Measurements from ENCODE around the gene IFITM1. TPM values are rescaled to one million over a fixed set of nuclear protein-coding genes. Genes with fewer than 3 reads are reported as not detected.
A peak's percentile ranks its signal among the peaks of the same experiment; 100 is the strongest.

IFITM1 gene
- total and polyA plus RNA-seq, 9 of the 15 experiments (the other 6 are each of a cell fraction or from before 2014, with no cell fraction given): 691 to 5,579 (median 974) TPM

DNA sequence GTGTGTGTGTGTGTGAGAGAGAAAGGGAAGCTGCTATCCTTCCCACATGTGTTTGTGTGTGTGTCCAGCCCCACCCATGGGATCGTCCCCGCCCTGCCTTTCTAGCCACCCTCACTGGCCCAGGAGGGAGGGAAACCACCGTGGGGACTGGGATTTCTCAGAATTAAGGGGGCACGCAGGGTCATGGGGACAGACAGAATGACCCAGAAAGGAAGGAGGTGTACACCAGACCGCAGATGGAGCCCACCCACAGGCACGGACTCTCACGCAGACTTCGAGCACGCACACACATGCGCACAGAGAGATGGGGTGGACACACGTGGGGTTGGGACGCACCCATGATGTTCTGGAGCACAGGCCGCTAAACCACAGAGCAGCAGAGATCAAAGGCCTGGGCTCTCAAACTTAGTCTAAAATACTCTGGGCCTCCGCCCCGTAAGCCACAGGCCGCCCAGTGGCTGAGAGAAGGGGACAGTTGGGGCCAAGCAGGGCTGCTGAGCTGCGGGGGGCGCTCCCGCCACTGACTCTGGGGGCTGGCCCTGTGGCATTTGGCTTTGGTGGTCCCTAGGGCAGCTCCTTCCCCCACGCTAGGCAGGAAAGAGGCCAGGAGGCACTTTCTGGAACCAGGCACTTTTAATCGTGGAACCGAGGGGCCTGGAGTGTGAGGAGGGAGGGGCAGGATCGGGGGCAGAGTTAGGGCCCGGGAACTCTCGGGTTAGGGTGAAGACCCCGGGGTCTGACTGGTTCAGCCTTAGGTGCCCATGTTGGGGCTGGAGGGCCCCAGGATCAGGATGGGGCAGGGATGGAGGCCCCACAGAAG lies 16.0 kb upstream of the IFITM1 start (continued):
- TF ChIP-seq, protein P1, sequence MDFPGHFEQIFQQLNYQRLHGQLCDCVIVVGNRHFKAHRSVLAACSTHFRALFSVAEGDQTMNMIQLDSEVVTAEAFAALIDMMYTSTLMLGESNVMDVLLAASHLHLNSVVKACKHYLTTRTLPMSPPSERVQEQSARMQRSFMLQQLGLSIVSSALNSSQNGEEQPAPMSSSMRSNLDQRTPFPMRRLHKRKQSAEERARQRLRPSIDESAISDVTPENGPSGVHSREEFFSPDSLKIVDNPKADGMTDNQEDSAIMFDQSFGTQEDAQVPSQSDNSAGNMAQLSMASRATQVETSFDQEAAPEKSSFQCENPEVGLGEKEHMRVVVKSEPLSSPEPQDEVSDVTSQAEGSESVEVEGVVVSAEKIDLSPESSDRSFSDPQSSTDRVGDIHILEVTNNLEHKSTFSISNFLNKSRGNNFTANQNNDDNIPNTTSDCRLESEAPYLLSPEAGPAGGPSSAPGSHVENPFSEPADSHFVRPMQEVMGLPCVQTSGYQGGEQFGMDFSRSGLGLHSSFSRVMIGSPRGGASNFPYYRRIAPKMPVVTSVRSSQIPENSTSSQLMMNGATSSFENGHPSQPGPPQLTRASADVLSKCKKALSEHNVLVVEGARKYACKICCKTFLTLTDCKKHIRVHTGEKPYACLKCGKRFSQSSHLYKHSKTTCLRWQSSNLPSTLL (IDR thresholded peaks at IDR 0.05): no peak
- TF ChIP-seq, protein P2, sequence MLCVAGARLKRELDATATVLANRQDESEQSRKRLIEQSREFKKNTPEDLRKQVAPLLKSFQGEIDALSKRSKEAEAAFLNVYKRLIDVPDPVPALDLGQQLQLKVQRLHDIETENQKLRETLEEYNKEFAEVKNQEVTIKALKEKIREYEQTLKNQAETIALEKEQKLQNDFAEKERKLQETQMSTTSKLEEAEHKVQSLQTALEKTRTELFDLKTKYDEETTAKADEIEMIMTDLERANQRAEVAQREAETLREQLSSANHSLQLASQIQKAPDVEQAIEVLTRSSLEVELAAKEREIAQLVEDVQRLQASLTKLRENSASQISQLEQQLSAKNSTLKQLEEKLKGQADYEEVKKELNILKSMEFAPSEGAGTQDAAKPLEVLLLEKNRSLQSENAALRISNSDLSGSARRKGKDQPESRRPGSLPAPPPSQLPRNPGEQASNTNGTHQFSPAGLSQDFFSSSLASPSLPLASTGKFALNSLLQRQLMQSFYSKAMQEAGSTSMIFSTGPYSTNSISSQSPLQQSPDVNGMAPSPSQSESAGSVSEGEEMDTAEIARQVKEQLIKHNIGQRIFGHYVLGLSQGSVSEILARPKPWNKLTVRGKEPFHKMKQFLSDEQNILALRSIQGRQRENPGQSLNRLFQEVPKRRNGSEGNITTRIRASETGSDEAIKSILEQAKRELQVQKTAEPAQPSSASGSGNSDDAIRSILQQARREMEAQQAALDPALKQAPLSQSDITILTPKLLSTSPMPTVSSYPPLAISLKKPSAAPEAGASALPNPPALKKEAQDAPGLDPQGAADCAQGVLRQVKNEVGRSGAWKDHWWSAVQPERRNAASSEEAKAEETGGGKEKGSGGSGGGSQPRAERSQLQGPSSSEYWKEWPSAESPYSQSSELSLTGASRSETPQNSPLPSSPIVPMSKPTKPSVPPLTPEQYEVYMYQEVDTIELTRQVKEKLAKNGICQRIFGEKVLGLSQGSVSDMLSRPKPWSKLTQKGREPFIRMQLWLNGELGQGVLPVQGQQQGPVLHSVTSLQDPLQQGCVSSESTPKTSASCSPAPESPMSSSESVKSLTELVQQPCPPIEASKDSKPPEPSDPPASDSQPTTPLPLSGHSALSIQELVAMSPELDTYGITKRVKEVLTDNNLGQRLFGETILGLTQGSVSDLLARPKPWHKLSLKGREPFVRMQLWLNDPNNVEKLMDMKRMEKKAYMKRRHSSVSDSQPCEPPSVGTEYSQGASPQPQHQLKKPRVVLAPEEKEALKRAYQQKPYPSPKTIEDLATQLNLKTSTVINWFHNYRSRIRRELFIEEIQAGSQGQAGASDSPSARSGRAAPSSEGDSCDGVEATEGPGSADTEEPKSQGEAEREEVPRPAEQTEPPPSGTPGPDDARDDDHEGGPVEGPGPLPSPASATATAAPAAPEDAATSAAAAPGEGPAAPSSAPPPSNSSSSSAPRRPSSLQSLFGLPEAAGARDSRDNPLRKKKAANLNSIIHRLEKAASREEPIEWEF (CRISPR knock-in tag; IDR thresholded peaks at IDR 0.05): no peak
- no peak for TF ChIP-seq CBFA2T3 (IDR thresholded peaks at IDR 0.05)
- TF ChIP-seq, protein P3, sequence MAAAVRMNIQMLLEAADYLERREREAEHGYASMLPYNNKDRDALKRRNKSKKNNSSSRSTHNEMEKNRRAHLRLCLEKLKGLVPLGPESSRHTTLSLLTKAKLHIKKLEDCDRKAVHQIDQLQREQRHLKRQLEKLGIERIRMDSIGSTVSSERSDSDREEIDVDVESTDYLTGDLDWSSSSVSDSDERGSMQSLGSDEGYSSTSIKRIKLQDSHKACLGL (CRISPR knock-in tag; IDR thresholded peaks at IDR 0.05; ENCODE audit: borderline replicate concordance, poor library complexity, severe bottlenecking): no peak
- 0 out of 4 replicates have a peak, but pooled peaks of 1 of the 2 experiments have one; percentile 7 for TF ChIP-seq FOXK2 (conservative IDR thresholded peaks at IDR 0.05 in 1 of 2, IDR thresholded peaks at IDR 0.05 in 1 of 2; ENCODE audit: low read depth in 2 of 2)
- TF ChIP-seq, protein P4, sequence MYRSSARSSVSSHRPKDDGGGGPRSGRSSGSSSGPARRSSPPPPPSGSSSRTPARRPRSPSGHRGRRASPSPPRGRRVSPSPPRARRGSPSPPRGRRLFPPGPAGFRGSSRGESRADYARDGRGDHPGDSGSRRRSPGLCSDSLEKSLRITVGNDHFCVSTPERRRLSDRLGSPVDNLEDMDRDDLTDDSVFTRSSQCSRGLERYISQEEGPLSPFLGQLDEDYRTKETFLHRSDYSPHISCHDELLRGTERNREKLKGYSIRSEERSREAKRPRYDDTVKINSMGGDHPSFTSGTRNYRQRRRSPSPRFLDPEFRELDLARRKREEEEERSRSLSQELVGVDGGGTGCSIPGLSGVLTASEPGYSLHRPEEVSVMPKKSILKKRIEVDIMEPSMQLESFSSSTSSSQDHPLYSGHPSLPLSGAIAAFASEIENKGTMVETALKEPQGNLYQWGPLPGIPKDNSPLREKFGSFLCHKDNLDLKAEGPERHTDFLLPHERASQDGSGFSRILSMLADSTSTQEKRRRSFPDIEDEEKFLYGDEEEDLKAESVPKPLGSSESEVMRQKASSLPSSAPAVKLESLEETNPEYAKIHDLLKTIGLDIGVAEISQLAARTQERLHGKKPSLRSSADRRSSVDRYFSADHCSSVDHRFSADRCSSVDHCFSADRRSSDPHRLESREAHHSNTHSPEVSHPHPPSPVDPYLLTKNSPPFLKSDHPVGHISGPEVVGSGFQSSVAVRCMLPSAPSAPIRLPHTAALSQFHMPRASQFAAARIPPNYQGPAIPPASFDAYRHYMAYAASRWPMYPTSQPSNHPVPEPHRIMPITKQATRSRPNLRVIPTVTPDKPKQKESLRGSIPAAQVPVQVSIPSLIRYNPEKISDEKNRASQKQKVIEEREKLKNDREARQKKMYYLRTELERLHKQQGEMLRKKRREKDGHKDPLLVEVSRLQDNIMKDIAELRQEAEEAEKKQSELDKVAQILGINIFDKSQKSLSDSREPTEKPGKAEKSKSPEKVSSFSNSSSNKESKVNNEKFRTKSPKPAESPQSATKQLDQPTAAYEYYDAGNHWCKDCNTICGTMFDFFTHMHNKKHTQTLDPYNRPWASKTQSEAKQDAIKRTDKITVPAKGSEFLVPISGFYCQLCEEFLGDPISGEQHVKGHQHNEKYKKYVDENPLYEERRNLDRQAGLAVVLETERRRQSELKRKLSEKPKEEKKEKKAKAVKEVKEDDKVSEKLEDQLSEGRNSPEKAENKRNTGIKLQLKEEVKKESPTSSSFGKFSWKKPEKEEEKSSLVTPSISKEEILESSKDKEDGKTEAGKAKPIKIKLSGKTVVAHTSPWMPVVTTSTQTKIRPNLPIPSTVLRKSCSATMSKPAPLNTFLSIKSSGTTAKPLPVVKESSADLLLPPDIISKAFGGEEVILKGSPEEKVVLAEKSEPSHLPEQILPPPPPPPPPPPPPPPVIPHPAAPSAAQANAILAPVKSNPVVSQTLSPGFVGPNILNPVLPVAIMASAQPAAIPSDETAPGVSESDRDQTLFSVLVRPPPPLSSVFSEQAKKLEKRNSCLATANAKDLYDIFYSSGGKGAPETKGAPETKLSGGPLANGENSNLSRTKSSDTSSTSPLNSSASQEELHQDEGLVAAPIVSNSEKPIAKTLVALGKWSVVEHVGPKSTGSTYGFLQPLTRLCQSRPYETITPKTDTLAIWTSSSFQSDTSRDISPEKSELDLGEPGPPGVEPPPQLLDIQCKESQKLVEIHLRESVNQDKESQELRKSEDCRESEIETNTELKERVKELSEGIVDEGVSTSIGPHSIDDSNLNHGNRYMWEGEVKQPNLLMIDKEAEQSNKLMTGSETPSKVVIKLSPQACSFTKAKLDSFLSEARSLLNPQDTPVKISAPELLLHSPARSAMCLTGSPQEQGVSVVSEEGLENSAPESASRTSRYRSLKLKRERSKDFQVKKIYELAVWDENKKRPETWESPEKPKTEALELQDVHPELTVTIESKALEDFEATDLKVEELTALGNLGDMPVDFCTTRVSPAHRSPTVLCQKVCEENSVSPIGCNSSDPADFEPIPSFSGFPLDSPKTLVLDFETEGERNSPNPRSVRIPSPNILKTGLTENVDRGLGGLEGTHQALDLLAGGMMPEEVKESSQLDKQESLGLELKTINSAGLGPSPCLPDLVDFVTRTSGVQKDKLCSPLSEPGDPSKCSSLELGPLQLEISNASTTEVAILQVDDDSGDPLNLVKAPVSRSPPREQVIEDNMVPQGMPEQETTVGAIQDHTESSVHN (IDR thresholded peaks at IDR 0.05; ENCODE audit: borderline replicate concordance in 1 of 2, low read depth in 1 of 2): no peak
- TF ChIP-seq RBM39 (optimal IDR thresholded peaks at IDR 0.05; ENCODE audit: low read depth, low read length): no peak

Data from K562 (cell line).